Bronchial epithelial cell (primary cell): ENCODE measurements around the gene RNF17. TPM values are rescaled to one million over a fixed set of nuclear protein-coding genes. Genes with fewer than 3 reads are reported as not detected.

Experiments
- DNase-seq: peaks from one replicate; pipeline ENCODE4 v3.0.0-alpha.2; 2010; ENCODE audit warnings: low read depth
- FAIRE-seq: peaks from 2 replicates; lab custom pipeline; 2011; peaks lifted over from hg19 to GRCh38; lab: Jason Lieb, UNC
- H3K27me3 ChIP-seq: 2 replicates; pipeline ENCODE4 v1.5.1; 2011; ENCODE audit warnings: low read length; ENCODE audit not compliant: control insufficient read depth, insufficient read depth
- H3K36me3 ChIP-seq: 2 replicates; pipeline ENCODE4 v1.5.1; 2011; ENCODE audit warnings: low read length; ENCODE audit not compliant: control insufficient read depth, insufficient read depth
- H3K4me3 ChIP-seq: 2 replicates; pipeline ENCODE4 v1.5.1; 2011; ENCODE audit warnings: mild to moderate bottlenecking, low read depth, low read length, control low read depth
- total RNA-seq: library from RNA; depleted of rRNA; stranded (reverse); fragments of >200 nt; gene quantifications from 2 replicates; pipeline ENCODE4 v1.2.1, GENCODE V29; 2014
- TF ChIP-seq, protein P1 (sequence below): IDR thresholded peaks from 2 replicates; pipeline ENCODE4 v1.5.1; 2011; ENCODE audit warnings: mild to moderate bottlenecking, moderate library complexity, low read length, control low read depth, inconsistent platforms; ENCODE audit not compliant: insufficient read depth, severe bottlenecking

The RNF17 gene
- total RNA-seq, 1 donor from 2014 or later, result not detected

DNA sequence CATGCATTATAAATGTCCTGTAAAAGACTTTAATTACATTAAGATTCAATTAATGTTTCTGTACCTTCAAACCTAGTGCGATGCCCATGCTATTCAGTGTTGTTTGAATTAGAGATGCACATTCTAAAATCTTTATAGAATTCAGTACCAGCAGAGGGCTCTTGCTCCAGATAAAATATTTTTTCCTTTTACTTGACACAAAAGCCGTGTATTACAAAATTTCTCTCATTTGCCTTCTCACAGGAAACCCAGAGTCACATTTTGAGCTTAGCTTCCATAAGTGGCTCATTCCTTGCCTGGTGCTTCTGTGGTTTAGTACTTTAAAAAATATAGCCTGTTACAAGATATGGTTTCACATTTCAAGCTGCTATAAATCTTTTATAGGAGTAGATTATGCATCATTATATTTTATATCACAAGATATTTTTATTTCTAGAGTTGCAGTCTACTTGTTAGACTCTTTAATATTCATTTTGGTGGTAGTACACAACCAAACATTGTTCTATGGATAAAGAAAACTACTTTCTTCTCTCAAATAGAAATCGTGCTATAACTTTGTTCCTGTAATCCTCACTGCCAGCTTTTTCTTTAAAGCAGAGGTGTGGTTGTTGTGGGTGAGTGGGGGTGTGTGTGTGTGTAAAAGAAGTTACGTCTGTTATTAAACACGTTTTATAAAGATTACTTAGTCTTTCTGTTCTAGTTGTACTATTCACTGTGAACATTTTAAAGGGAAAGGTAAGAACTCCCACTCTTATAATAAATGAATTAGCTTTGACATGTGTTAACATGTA is 101.4 kb downstream of the RNF17 start:
- no peak for FAIRE-seq
- no peaks in the 10 kb centered on the region for H3K27me3 ChIP-seq
- no peaks in the 10 kb centered on the region for H3K36me3 ChIP-seq
- DNase-seq, result peak; percentile 25
- TF ChIP-seq, protein P1, sequence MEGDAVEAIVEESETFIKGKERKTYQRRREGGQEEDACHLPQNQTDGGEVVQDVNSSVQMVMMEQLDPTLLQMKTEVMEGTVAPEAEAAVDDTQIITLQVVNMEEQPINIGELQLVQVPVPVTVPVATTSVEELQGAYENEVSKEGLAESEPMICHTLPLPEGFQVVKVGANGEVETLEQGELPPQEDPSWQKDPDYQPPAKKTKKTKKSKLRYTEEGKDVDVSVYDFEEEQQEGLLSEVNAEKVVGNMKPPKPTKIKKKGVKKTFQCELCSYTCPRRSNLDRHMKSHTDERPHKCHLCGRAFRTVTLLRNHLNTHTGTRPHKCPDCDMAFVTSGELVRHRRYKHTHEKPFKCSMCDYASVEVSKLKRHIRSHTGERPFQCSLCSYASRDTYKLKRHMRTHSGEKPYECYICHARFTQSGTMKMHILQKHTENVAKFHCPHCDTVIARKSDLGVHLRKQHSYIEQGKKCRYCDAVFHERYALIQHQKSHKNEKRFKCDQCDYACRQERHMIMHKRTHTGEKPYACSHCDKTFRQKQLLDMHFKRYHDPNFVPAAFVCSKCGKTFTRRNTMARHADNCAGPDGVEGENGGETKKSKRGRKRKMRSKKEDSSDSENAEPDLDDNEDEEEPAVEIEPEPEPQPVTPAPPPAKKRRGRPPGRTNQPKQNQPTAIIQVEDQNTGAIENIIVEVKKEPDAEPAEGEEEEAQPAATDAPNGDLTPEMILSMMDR, result no peak
- H3K4me3 ChIP-seq, result no peak overlapping the region

DNA sequence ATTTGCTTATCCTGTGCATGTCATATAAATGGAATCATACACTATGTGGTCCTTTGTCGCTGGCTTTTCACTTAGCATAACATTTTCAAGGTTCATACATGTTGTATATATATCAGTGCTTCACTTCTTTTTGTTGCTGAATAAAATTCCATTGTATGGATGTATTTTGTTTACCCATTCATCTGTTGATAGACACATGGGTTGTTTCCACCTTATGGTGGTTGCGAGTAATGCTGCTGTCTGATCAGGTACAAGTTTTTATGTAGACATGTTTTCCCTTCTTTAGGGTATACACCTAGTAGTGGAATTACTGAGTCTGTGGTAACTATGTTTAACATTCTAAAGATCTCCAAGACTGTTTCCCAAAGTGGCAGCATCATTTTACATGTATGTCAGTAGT is 102.5 kb downstream of the RNF17 start:
- TF ChIP-seq, protein P1, result no peak
- H3K36me3 ChIP-seq, result no peaks in the 10 kb centered on the region
- H3K4me3 ChIP-seq, result no peak overlapping the region
- H3K27me3 ChIP-seq, result no peaks in the 10 kb centered on the region
- DNase-seq (no peak), FAIRE-seq (no peak)

DNA sequence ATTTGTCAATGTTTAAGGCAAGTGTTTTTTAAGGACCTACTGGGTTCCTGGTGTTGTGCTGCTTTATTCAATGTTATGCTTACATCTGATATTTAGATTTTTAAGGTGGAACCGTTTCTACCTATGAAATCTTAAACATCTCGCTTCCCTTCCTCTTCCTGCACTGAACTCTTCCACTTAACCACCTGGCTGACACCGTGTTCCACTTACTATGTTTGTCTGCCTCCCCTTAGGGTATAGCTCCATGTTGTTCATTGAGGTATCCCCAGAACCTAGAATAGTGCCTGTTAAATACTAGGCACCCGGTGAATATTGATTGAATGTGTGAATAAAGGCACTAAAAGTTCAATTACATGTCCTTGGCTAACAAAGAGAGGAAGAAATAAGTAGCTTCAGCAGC is 104.9 kb downstream of the RNF17 start:
- no peaks in the 10 kb centered on the region for H3K36me3 ChIP-seq
- no peaks in the 10 kb centered on the region for H3K27me3 ChIP-seq
- no peak for DNase-seq
- TF ChIP-seq, protein P1, result no peak
- FAIRE-seq, result peak; percentile 13
- H3K4me3 ChIP-seq, result no peak overlapping the region

DNA sequence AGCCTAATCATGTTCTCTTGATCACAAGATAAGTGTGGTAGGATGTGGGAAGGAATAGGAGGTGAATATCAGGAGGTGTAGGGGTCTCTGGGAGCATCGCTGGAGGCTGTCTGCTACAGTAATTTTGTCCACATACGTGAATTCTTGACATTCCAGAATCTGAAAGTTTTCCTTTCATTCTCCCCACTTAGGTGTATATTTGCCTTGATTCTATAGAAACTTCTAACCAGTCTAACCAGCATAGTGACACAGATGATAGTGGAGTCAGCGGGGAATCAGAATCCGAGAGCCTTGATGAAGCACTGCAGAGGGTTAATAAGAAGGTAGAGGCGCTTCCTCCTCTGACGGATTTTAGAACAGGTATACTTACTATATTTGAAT is 106.4 kb downstream of the RNF17 start:
- H3K4me3 ChIP-seq, result no peak overlapping the region
- no peaks in the 10 kb centered on the region for H3K36me3 ChIP-seq
- TF ChIP-seq, protein P1, result no peak
- no peak for FAIRE-seq
- no peak for DNase-seq
- H3K27me3 ChIP-seq, result no peaks in the 10 kb centered on the region

DNA sequence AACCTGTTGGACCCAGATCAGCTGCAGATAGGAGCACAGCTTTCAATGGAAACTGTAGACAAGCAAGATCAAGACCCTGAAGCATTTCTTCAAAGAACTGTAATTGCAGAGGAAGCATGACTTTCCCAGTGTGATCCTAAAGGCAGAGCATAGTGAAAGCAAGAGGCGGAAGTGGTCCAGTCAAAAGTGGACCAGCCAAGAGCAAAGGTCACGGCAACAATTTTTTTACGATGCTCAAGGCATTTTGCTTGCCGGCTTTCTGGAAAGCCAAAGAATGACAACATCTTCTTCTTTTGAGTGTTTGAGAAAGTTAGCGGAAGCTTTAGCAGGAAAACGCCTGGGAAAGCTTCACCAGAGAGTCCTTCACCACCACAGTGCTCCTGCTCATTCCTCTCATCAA is 111.6 kb downstream of the RNF17 start:
- Histone ChIP-seq H3K27me3 (no peaks in the 10 kb centered on the region), H3K36me3 (no peaks in the 10 kb centered on the region), H3K4me3 (no peak overlapping the region)
- TF ChIP-seq, protein P1, result no peak
- FAIRE-seq, result no peak
- no peak for DNase-seq

DNA sequence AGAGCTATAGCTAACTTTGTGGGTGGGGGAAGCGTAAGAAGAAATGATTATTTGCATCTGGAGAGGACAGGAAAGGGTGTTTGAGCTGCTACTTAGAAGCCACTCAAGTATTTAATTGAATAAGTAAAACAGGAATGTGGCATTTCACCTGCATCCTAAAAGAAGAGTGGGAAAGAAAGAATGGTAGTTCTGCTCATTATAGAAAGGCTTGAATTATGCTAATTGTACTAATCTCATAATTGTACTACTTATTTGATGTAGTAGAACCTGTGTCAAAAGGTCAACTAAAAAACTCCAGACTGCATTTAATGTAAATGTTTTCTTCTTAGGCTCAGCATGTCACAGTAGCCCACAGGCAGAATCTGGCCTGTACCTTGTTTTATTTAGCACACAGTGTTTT is 113.6 kb downstream of the RNF17 start:
- no peak for FAIRE-seq
- H3K36me3 ChIP-seq, result no peaks in the 10 kb centered on the region
- no peak for DNase-seq
- TF ChIP-seq, protein P1, result no peak
- H3K27me3 ChIP-seq, result no peaks in the 10 kb centered on the region
- no peak overlapping the region for H3K4me3 ChIP-seq
